Measurements from ENCODE around the gene UNC13B.

UNC13B gene

GRCh38 chr9:35205340-35205739, 43.5 kb downstream of the UNC13B start:
- TF ChIP-seq CTCF (conservative IDR thresholded peaks at IDR 0.05; ENCODE audit: low read length): no peak
- DNase-seq (ENCODE audit: low read depth): no peak
- H3K4me3 ChIP-seq (ENCODE audit: low read length): no peak overlapping the region

GRCh38 chr9:35211854-35212253, 50.0 kb downstream of the UNC13B start:
- TF ChIP-seq CTCF (conservative IDR thresholded peaks at IDR 0.05; ENCODE audit: low read length): no peak
- H3K4me3 ChIP-seq (ENCODE audit: low read length): no peak overlapping the region
- DNase-seq (ENCODE audit: low read depth): no peak

GRCh38 chr9:35220659-35221338, 59.0 kb downstream of the UNC13B start:
- DNase-seq (ENCODE audit: low read depth): no peak
- no peak overlapping the region for H3K4me3 ChIP-seq (ENCODE audit: low read length)
- no peak for TF ChIP-seq CTCF (conservative IDR thresholded peaks at IDR 0.05; ENCODE audit: low read length)

GRCh38 chr9:35225677-35226076, 63.9 kb downstream of the UNC13B start:
- no peak for TF ChIP-seq CTCF (conservative IDR thresholded peaks at IDR 0.05; ENCODE audit: low read length)
- H3K4me3 ChIP-seq (ENCODE audit: low read length): no peak overlapping the region
- no peak for DNase-seq (ENCODE audit: low read depth)

DNA sequence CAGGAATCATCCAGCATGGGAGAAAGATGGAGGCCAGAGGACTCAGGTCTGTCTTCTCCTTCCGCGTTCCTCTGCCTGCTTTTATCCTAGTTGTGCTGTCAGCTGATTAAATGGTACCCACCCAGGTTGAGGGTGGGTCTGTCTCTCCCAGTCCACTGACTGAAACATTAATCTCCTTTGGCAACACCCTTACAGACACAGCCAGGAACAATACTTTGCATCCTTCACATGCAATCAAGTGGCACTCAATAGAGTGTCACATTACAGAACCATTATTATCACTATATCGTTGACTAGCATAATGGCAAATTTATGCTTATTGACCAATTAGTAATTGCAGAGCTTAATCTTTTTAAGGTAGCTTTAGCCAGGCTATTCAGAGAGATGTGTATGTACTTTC, 64.8 kb downstream of the UNC13B start:
- TF ChIP-seq CTCF (conservative IDR thresholded peaks at IDR 0.05; ENCODE audit: low read length): no peak
- no peak for DNase-seq (ENCODE audit: low read depth)
- no peak overlapping the region for H3K4me3 ChIP-seq (ENCODE audit: low read length)

- TF ChIP-seq CTCF (conservative IDR thresholded peaks at IDR 0.05; ENCODE audit: low read length): no peak
- H3K4me3 ChIP-seq (ENCODE audit: low read length): no peak overlapping the region
- DNase-seq (ENCODE audit: low read depth): no peak
Measured at GRCh38 chr9:35227284-35227683, 65.5 kb downstream of the UNC13B start.

DNA sequence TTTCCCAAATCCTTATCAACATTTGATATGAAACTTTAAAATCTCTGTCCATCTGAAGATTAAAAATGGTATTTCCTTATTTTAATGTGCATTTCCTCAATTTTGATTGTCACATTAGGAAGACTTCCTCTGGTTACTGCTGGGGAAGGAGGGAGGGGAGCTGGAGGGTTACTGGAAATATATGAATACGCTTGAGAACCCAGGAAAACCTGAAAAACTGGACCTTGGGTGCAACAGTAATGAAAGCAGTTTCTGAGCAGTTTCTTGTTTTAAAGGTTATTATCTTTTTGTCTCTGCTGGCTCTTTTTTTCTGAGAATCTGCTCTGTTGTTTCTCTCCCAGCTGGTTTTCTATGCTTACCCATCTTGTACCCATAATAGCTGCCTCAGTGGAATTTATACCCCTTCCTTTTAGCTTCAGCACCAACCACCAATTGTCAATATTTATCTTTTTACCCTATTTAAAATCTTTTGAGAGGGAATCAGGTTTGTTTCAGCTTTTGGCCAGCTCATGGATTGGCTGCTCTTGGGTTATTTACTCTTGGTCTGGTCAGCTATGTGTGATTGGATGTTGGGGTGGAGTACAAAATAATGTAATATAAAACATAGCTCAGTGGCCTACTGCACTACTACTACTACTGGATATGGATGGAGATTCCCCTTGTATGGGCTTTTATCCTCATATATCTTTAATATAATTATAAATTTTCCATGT, 67.4 kb downstream of the UNC13B start:
- H3K4me3 ChIP-seq (ENCODE audit: low read length): no peak overlapping the region
- TF ChIP-seq CTCF (conservative IDR thresholded peaks at IDR 0.05; ENCODE audit: low read length): no peak
- no peak for DNase-seq (ENCODE audit: low read depth)

All from AG10803 (cell line).